ENCODE results near the gene ZSWIM8. TPM values are rescaled to one million over a fixed set of nuclear protein-coding genes. Genes with fewer than 3 reads are reported as not detected.
A peak's percentile ranks its signal among the peaks of the same experiment; 100 is the strongest.
"Not testable (repeated sequence)": the region's sequence is repeated elsewhere in the genome, so short reads cannot be mapped to it uniquely, and the experiment has no call there.

The ZSWIM8 gene, protein sequence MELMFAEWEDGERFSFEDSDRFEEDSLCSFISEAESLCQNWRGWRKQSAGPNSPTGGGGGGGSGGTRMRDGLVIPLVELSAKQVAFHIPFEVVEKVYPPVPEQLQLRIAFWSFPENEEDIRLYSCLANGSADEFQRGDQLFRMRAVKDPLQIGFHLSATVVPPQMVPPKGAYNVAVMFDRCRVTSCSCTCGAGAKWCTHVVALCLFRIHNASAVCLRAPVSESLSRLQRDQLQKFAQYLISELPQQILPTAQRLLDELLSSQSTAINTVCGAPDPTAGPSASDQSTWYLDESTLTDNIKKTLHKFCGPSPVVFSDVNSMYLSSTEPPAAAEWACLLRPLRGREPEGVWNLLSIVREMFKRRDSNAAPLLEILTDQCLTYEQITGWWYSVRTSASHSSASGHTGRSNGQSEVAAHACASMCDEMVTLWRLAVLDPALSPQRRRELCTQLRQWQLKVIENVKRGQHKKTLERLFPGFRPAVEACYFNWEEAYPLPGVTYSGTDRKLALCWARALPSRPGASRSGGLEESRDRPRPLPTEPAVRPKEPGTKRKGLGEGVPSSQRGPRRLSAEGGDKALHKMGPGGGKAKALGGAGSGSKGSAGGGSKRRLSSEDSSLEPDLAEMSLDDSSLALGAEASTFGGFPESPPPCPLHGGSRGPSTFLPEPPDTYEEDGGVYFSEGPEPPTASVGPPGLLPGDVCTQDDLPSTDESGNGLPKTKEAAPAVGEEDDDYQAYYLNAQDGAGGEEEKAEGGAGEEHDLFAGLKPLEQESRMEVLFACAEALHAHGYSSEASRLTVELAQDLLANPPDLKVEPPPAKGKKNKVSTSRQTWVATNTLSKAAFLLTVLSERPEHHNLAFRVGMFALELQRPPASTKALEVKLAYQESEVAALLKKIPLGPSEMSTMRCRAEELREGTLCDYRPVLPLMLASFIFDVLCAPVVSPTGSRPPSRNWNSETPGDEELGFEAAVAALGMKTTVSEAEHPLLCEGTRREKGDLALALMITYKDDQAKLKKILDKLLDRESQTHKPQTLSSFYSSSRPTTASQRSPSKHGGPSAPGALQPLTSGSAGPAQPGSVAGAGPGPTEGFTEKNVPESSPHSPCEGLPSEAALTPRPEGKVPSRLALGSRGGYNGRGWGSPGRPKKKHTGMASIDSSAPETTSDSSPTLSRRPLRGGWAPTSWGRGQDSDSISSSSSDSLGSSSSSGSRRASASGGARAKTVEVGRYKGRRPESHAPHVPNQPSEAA (N-terminal part only)
- total RNA-seq, result 100 to 1,000 TPM in 2 of 4 donors, 10 to 100 TPM in 2; 48.4 to 121 (median 101) TPM

DNA sequence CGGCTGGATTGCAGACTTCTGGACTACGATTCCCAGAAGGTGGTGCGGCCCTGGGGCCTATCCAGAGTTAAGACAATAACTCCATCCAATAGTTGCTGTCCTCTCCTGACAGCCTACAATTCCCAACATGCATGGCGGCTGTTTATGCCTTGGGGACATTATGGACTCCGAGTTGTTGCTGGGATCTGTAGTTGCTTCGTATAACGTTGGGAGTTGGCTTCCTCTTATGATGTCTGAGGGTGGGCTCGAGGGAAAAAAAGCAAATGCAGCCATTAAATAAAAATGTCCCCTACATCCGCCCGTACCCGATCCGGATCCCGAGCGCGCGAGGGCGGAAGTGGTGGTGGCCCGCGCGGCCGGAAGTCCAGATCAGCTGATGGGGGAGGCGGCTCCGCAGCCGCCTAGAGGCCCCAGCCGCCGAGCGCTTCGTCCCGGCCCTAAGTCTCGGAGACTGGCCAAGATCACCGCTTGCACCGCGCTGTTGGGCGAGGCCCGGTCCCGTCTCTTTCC is at the start of gene ZSWIM8:
Gene ZSWIM8, plus strand, starts transcription at position 396 of the 510 bp plus-strand sequence. CDS start 273 bp downstream, outside the sequence.
- Histone ChIP-seq H3K27ac (peak within 1 kb of the TSS; percentile 76 to 94 (median 92)), H3K4me1 (peaks cover 0 to 79% (median 36%) of the 10 kb centered on the region in 3 donors), H3K9me3 (no peaks in the 10 kb centered on the region), H3K4me3 (peak within 1 kb of the TSS; percentile 63 to 97), H3K27me3 (no peaks in the 10 kb centered on the region), H3K36me3 (peaks cover 0 to 18% of the 10 kb centered on the region in 2 donors)
- peak; percentile 91 for ATAC-seq
- TF ChIP-seq EP300 (IDR thresholded peaks at IDR 0.05), result no peak
- TF ChIP-seq POLR2AphosphoS5 (IDR thresholded peaks at IDR 0.05), result peak; percentile 81
- TF ChIP-seq POLR2A (IDR thresholded peaks at IDR 0.05), result peak; percentile 76 to 79
- TF ChIP-seq, protein P1, sequence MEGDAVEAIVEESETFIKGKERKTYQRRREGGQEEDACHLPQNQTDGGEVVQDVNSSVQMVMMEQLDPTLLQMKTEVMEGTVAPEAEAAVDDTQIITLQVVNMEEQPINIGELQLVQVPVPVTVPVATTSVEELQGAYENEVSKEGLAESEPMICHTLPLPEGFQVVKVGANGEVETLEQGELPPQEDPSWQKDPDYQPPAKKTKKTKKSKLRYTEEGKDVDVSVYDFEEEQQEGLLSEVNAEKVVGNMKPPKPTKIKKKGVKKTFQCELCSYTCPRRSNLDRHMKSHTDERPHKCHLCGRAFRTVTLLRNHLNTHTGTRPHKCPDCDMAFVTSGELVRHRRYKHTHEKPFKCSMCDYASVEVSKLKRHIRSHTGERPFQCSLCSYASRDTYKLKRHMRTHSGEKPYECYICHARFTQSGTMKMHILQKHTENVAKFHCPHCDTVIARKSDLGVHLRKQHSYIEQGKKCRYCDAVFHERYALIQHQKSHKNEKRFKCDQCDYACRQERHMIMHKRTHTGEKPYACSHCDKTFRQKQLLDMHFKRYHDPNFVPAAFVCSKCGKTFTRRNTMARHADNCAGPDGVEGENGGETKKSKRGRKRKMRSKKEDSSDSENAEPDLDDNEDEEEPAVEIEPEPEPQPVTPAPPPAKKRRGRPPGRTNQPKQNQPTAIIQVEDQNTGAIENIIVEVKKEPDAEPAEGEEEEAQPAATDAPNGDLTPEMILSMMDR (IDR thresholded peaks at IDR 0.05), result peak in 2 of 4 experiments; percentile 24 to 32
- WGBS, 2 donors (ENCODE audit: low coverage in 1 of 2), result 0% methylated on average over 3 to 16 of the region's 36 CpGs

DNA sequence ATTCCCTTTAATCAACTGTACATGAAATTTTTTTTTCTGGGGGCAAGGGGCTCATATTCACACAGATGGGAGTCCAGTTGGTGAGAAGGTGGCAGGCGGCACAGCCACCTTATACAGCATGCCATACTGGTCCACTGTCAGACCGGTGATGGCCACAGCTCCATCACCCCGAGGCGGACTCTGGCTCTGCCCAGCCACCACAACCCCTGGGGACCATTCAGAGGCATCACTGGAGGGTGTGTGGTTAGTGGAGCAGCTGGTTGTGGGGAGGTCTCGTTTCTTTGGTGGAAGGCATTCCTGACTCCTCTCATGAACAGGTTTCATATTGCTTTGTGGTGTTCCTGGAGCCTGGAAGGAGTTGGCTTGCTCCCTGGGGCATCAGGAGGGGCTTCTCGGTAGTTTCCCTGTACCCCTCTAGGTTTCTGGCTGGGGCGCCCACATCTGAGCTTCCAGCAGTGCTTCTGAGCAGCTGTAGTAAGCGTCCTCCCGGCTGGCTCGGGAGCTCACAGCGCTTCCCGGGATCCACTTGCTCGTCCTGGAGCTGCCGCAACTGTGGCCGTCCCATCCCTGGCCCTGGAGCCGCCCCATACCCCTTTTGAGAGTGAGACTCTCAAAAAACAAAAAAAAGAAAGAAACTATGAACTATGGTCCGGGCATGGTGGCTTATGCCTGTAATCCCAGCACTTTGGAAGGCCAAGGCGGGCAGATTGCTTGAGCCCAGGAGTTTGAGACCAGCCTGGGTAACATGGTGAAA is 44.7 kb upstream of the ZSWIM8 start:
- H3K4me3 ChIP-seq, H3K9me3 ChIP-seq, H3K27me3 ChIP-seq, H3K27ac ChIP-seq, ATAC-seq: not testable (repeated sequence)
- 86 to 90% methylated on average over 4 to 6 of the region's 18 CpGs for WGBS, 2 donors (ENCODE audit: low coverage in 1 of 2)
- Histone ChIP-seq H3K36me3 (peaks cover 0 to 38% of the 10 kb centered on the region in 2 donors), H3K4me1 (peaks cover 0 to 29% (median 8%) of the 10 kb centered on the region in 3 donors)

DNA sequence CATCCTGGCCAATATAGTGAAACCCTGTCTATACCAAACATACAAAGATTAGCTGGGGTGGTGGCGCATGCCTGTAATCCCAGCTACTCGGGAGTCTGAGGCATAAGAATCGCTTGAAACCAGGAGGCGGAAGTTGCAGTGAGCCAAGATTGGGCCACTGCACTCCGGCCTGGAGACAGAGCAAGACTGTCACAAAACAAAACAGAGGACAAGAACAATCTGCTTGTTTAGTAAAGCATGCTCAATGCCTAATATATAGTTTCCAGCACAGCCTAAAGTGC is 43.0 kb upstream of the ZSWIM8 start:
- 82 to 97% methylated on average over 4 to 5 of the region's 5 CpGs for WGBS, 2 donors (ENCODE audit: low coverage in 1 of 2)
- no peak overlapping the region for H3K4me3 ChIP-seq
- ATAC-seq, result no peak
- H3K27ac ChIP-seq, result peak overlapping the region in 2 of 4 donors; percentile 5 to 14
- H3K4me1 ChIP-seq, result peaks cover 0 to 45% (median 9%) of the 10 kb centered on the region in 3 donors
- TF ChIP-seq, protein P1 (IDR thresholded peaks at IDR 0.05), result no peak
- TF ChIP-seq EP300 (IDR thresholded peaks at IDR 0.05) (no peak), POLR2AphosphoS5 (IDR thresholded peaks at IDR 0.05) (no peak), POLR2A (IDR thresholded peaks at IDR 0.05) (no peak)
- H3K27me3 ChIP-seq, result no peaks in the 10 kb centered on the region
- H3K36me3 ChIP-seq, result peaks cover 0 to 38% of the 10 kb centered on the region in 2 donors
- no peaks in the 10 kb centered on the region for H3K9me3 ChIP-seq

DNA sequence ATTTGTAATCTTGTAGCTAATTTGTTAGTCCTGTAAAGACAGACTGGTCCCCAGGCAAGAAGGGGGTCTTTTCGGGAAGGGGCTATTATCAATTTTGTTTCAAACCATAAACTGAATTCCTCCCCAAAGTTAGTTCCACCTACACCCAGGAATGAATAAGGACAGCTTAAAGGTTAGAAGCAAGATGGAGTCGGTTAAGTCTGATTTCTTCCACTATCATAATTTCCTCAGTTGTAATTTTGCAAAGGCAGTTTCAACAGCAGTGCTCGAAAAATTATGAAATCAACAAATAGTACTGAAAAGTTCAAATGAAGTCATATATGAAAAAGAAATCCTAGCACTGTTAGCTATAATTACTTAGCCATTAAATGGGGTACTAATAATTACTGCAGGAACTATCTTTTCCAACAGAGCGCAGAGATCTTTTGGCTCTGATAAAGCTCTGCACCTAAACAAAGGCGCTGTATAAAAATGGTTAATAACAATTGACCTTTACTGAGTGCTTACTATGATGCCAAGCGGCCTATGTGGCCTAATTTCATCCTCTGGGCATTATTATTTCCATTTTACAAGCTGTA is 42.0 kb upstream of the ZSWIM8 start:
- ATAC-seq, result no peak
- Histone ChIP-seq H3K36me3 (peaks cover 0 to 38% of the 10 kb centered on the region in 2 donors), H3K27ac (peak overlapping the region; percentile 60 to 93 (median 90)), H3K4me1 (peaks cover 0 to 53% (median 9%) of the 10 kb centered on the region in 3 donors), H3K9me3 (no peaks in the 10 kb centered on the region), H3K27me3 (no peaks in the 10 kb centered on the region), H3K4me3 (peak overlapping the region; percentile 57 to 91)
- WGBS, 2 donors (ENCODE audit: low coverage in 1 of 2), result 37 to 38% methylated on average over 6 of the region's 6 CpGs
- TF ChIP-seq, protein P1 (IDR thresholded peaks at IDR 0.05), result no peak
- TF ChIP-seq POLR2AphosphoS5 (IDR thresholded peaks at IDR 0.05) (no peak), POLR2A (IDR thresholded peaks at IDR 0.05) (no peak), EP300 (IDR thresholded peaks at IDR 0.05) (no peak)
